Neural crest cell (in vitro differentiated cells): ENCODE measurements around the gene REC8. TPM values are rescaled to one million over a fixed set of nuclear protein-coding genes. Genes with fewer than 3 reads are reported as not detected.

Experiments used
- DNase-seq: peaks from one replicate; pipeline ENCODE4 v3.0.0; 2021; ENCODE audit warnings: low read depth, mixed read lengths, low spot score
- H3K27ac Mint-ChIP-seq: one replicate; pipeline ENCODE4 v1.8.0; 2021; ENCODE audit warnings: mild to moderate bottlenecking, mixed read lengths; ENCODE audit not compliant: unreplicated experiment
- H3K27me3 Mint-ChIP-seq: 2 replicates; pipeline ENCODE4 v1.8.0; 2021; ENCODE audit warnings: low read depth, mild to moderate bottlenecking, mixed read lengths
- H3K36me3 Mint-ChIP-seq: 2 replicates; pipeline ENCODE4 v1.8.0; 2021; ENCODE audit warnings: low read depth, mild to moderate bottlenecking, mixed read lengths
- H3K4me1 Mint-ChIP-seq: 2 replicates; pipeline ENCODE4 v1.8.0; 2021; ENCODE audit warnings: mixed read lengths
- H3K4me3 Mint-ChIP-seq: one replicate; pipeline ENCODE4 v1.8.0; 2021; ENCODE audit warnings: mild to moderate bottlenecking, mixed read lengths
- H3K9me3 Mint-ChIP-seq: 2 replicates; pipeline ENCODE4 v1.8.0; 2021; ENCODE audit warnings: mixed read lengths
- CTCF ChIP-seq: fragments of 200-600 bp; sonication (generic); conservative IDR thresholded peaks from 2 replicates; pipeline ENCODE4 v1.5.0; 2021; ENCODE audit warnings: antibody characterized with exemption, mild to moderate bottlenecking
- total RNA-seq: library from RNA; stranded (reverse); gene quantifications from 2 replicates; pipeline ENCODE4 v1.2.1, GENCODE V29; 2021

REC8 gene
- total RNA-seq, 1 donor from 2014 or later = 160 TPM

- Mint-ChIP-seq H3K36me3 (peaks cover 10% of the 10 kb centered on the region), H3K9me3 (no peaks in the 10 kb centered on the region), H3K27me3 (no peaks in the 10 kb centered on the region), H3K27ac (peak overlapping the region; percentile 43), H3K4me1 (peaks cover 13% of the 10 kb centered on the region), H3K4me3 (no peak overlapping the region)
- DNase-seq = no peak
- TF ChIP-seq CTCF = no peak
Measured at GRCh38 chr14:24157331-24157730, 14.5 kb upstream of the REC8 start.

- Mint-ChIP-seq H3K4me1 (peaks cover 13% of the 10 kb centered on the region), H3K9me3 (no peaks in the 10 kb centered on the region), H3K27ac (no peak overlapping the region), H3K4me3 (no peak overlapping the region), H3K27me3 (no peaks in the 10 kb centered on the region), H3K36me3 (peaks cover 7% of the 10 kb centered on the region)
- no peak for TF ChIP-seq CTCF
- DNase-seq = no peak
Measured at GRCh38 chr14:24159777-24160498, 11.9 kb upstream of the REC8 start.

GRCh38 chr14:24160499-24160849, 11.4 kb upstream of the REC8 start:
- peaks cover 13% of the 10 kb centered on the region for H3K4me1 Mint-ChIP-seq
- no peak overlapping the region for H3K27ac Mint-ChIP-seq
- H3K27me3 Mint-ChIP-seq = no peaks in the 10 kb centered on the region
- no peaks in the 10 kb centered on the region for H3K9me3 Mint-ChIP-seq
- no peak for DNase-seq
- no peak overlapping the region for H3K4me3 Mint-ChIP-seq
- peaks cover 6% of the 10 kb centered on the region for H3K36me3 Mint-ChIP-seq
- no peak for TF ChIP-seq CTCF

- Mint-ChIP-seq H3K27me3 (no peaks in the 10 kb centered on the region), H3K4me1 (peaks cover 13% of the 10 kb centered on the region), H3K27ac (peak within 1 kb of the TSS; percentile 9), H3K36me3 (peaks cover 4% of the 10 kb centered on the region), H3K4me3 (peak within 1 kb of the TSS; percentile 76), H3K9me3 (no peaks in the 10 kb centered on the region)
- peak; percentile 99 for TF ChIP-seq CTCF
- peak; percentile 99 for DNase-seq
Measured at GRCh38 chr14:24160850-24161804, 10.8 kb upstream of the REC8 start, which contains the start of gene IRF9. Gene IRF9 (plus strand): TSS chr14:24161265. CDS start chr14:24162145, 880 bp downstream.

- H3K27ac Mint-ChIP-seq = no peak overlapping the region
- DNase-seq = no peak
- H3K36me3 Mint-ChIP-seq = no peaks in the 10 kb centered on the region
- H3K27me3 Mint-ChIP-seq = no peaks in the 10 kb centered on the region
- H3K4me1 Mint-ChIP-seq = peaks cover 13% of the 10 kb centered on the region
- TF ChIP-seq CTCF = no peak
- no peak overlapping the region for H3K4me3 Mint-ChIP-seq
- H3K9me3 Mint-ChIP-seq = no peaks in the 10 kb centered on the region
Measured at GRCh38 chr14:24162093-24162492, 9.8 kb upstream of the REC8 start.
